ENCODE data around the gene SH2B3. TPM values are rescaled to one million over a fixed set of nuclear protein-coding genes. Genes with fewer than 3 reads are reported as not detected.

The SH2B3 gene
- total RNA-seq, 1 donor from 2014 or later: 18.3 TPM

- H3K27ac Mint-ChIP-seq (ENCODE audit: unreplicated experiment): peak overlapping the region; percentile 66
- H3K4me1 Mint-ChIP-seq (ENCODE audit: low read depth): peaks cover 59% of the 10 kb centered on the region
- H3K27me3 Mint-ChIP-seq (ENCODE audit: low read depth): no peaks in the 10 kb centered on the region
Observed at GRCh38 chr12:111405149-111405858, 419 bp upstream of the SH2B3 start.

GRCh38 chr12:111406474-111407376 lies 1.0 kb downstream of the SH2B3 start:
- no peak for DNase-seq (ENCODE audit: low spot score)
- Mint-ChIP-seq H3K27me3 (ENCODE audit: low read depth) (no peaks in the 10 kb centered on the region), H3K36me3 (ENCODE audit: low read depth) (no peaks in the 10 kb centered on the region), H3K4me3 (ENCODE audit: unreplicated experiment) (peak overlapping the region; percentile 78), H3K27ac (ENCODE audit: unreplicated experiment) (peak overlapping the region; percentile 74), H3K9me3 (ENCODE audit: low read depth) (no peaks in the 10 kb centered on the region), H3K4me1 (ENCODE audit: low read depth) (peaks cover 72% of the 10 kb centered on the region)
- no peak for TF ChIP-seq CTCF (IDR thresholded peaks at IDR 0.05)

More at GRCh38 chr12:111405149-111405858, 419 bp upstream of the SH2B3 start:
- H3K36me3 Mint-ChIP-seq (ENCODE audit: low read depth): no peaks in the 10 kb centered on the region
- peak overlapping the region; percentile 81 for H3K4me3 Mint-ChIP-seq (ENCODE audit: unreplicated experiment)
- peak; percentile 69 for TF ChIP-seq CTCF (IDR thresholded peaks at IDR 0.05)
- no peak for DNase-seq (ENCODE audit: low spot score)
- H3K9me3 Mint-ChIP-seq (ENCODE audit: low read depth): no peaks in the 10 kb centered on the region

DNA sequence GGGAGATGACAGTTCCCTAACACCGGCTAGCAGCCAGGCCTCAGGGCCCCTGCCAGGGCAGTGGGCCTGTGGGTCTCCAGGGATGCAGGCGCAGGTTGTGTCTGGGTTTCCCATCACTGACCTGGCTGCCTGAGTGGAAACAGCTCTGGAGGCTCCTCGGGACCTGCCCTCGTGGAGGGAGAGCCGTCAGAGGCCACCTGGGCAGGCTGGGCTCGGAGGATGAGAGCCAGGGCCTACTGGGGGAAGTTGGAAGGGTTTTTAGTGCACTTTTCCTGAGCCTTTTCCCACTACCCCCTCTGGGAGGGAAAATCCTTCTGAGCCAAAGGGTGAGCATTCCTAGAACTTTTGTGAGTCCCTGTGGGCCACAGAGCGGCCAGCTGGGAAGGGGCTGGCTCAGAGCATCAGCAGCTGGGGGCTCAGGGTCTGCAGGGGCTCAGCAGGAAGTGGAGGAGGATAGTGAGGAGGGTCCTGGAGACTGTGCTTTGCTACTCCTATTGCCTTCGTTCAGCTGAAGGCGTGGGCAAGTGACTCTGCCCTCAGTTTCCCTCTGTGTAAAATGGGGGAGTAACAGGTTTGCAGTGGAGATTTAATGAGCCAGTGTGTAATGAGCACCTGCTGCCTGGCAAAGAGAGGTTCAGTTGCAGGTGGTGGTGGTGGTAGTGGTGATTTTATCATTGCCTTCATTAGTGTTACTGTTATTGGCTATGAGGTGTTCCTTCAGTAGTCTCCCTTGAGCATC lies 1.8 kb downstream of the SH2B3 start:
- Mint-ChIP-seq H3K4me3 (ENCODE audit: unreplicated experiment) (peak overlapping the region; percentile 78), H3K27me3 (ENCODE audit: low read depth) (no peaks in the 10 kb centered on the region), H3K36me3 (ENCODE audit: low read depth) (no peaks in the 10 kb centered on the region), H3K9me3 (ENCODE audit: low read depth) (no peaks in the 10 kb centered on the region), H3K4me1 (ENCODE audit: low read depth) (peaks cover 80% of the 10 kb centered on the region), H3K27ac (ENCODE audit: unreplicated experiment) (peak overlapping the region; percentile 53)
- TF ChIP-seq CTCF (IDR thresholded peaks at IDR 0.05): peak; percentile 10
- DNase-seq (ENCODE audit: low spot score): no peak

- no peaks in the 10 kb centered on the region for H3K36me3 Mint-ChIP-seq (ENCODE audit: low read depth)
- H3K27me3 Mint-ChIP-seq (ENCODE audit: low read depth): no peaks in the 10 kb centered on the region
- H3K4me3 Mint-ChIP-seq (ENCODE audit: unreplicated experiment): peak overlapping the region; percentile 78
- DNase-seq (ENCODE audit: low spot score): no peak
- no peak for TF ChIP-seq CTCF (IDR thresholded peaks at IDR 0.05)
- H3K9me3 Mint-ChIP-seq (ENCODE audit: low read depth): no peaks in the 10 kb centered on the region
- H3K4me1 Mint-ChIP-seq (ENCODE audit: low read depth): peaks cover 81% of the 10 kb centered on the region
- H3K27ac Mint-ChIP-seq (ENCODE audit: unreplicated experiment): peak overlapping the region; percentile 53
Observed at GRCh38 chr12:111408116-111408440, 2.4 kb downstream of the SH2B3 start.
